ENCODE results near the gene MOGAT2. TPM values are rescaled to one million over a fixed set of nuclear protein-coding genes. Genes with fewer than 3 reads are reported as not detected.

The MOGAT2 gene
- total RNA-seq, result 0.21 and 0.45 TPM in 2 replicates
- polyA plus RNA-seq, result not detected in 2 replicates

GRCh38 chr11:75717608-75718418 lies at the start of gene MOGAT2:
MOGAT2 (plus strand) TSS chr11:75717838; CDS start chr11:75717889, 51 bp downstream.
- Histone ChIP-seq H3K27ac (no peak within 1 kb of the TSS), H3K9me3 (ENCODE audit: low read depth) (no peaks in the 10 kb centered on the region), H3K36me3 (no peaks in the 10 kb centered on the region), H3K4me1 (ENCODE audit: low read depth) (no peaks in the 10 kb centered on the region), H3K27me3 (no peaks in the 10 kb centered on the region), H3K4me3 (no peak within 1 kb of the TSS)
- DNase-seq (ENCODE audit: low read depth in 1 of 2, low spot score in 1 of 2), result no peak
- TF ChIP-seq CTCF (IDR thresholded peaks at IDR 0.05; ENCODE audit: low read depth, low read length), result no peak

GRCh38 chr11:75668451-75669297 lies 49.0 kb upstream of the MOGAT2 start, which contains the start of gene MAP6:
MAP6 (minus strand) TSS chr11:75669038; CDS start chr11:75668369, 669 bp downstream.
- Histone ChIP-seq H3K27ac (no peak within 1 kb of the TSS), H3K27me3 (peaks cover 93% of the 10 kb centered on the region), H3K4me1 (ENCODE audit: low read depth) (no peaks in the 10 kb centered on the region), H3K9me3 (ENCODE audit: low read depth) (no peaks in the 10 kb centered on the region), H3K36me3 (no peaks in the 10 kb centered on the region), H3K4me3 (peak within 1 kb of the TSS; percentile 48)
- no peak for TF ChIP-seq CTCF (IDR thresholded peaks at IDR 0.05; ENCODE audit: low read depth, low read length)
- DNase-seq (ENCODE audit: low read depth in 1 of 2, low spot score in 1 of 2), result peak in 1 of 2 donors; percentile 45

GRCh38 chr11:75673977-75674582 lies 43.6 kb upstream of the MOGAT2 start:
- Histone ChIP-seq H3K36me3 (no peaks in the 10 kb centered on the region), H3K4me1 (ENCODE audit: low read depth) (no peaks in the 10 kb centered on the region), H3K27ac (no peak overlapping the region), H3K4me3 (no peak overlapping the region), H3K27me3 (peaks cover 73% of the 10 kb centered on the region), H3K9me3 (ENCODE audit: low read depth) (no peaks in the 10 kb centered on the region)
- no peak for TF ChIP-seq CTCF (IDR thresholded peaks at IDR 0.05; ENCODE audit: low read depth, low read length)
- peak in 1 of 2 donors; percentile 81 for DNase-seq (ENCODE audit: low read depth in 1 of 2, low spot score in 1 of 2)

GRCh38 chr11:75677275-75677674 lies 40.4 kb upstream of the MOGAT2 start:
- no peak overlapping the region for H3K27ac ChIP-seq
- DNase-seq (ENCODE audit: low read depth in 1 of 2, low spot score in 1 of 2), result no peak
- no peak for TF ChIP-seq CTCF (IDR thresholded peaks at IDR 0.05; ENCODE audit: low read depth, low read length)
- no peaks in the 10 kb centered on the region for H3K4me1 ChIP-seq (ENCODE audit: low read depth)
- no peaks in the 10 kb centered on the region for H3K9me3 ChIP-seq (ENCODE audit: low read depth)
- no peaks in the 10 kb centered on the region for H3K36me3 ChIP-seq
- no peak overlapping the region for H3K4me3 ChIP-seq
- H3K27me3 ChIP-seq, result peaks cover 42% of the 10 kb centered on the region

GRCh38 chr11:75677909-75678308 lies 39.7 kb upstream of the MOGAT2 start:
- Histone ChIP-seq H3K4me3 (no peak overlapping the region), H3K27me3 (peaks cover 36% of the 10 kb centered on the region), H3K36me3 (no peaks in the 10 kb centered on the region), H3K27ac (no peak overlapping the region), H3K4me1 (ENCODE audit: low read depth) (no peaks in the 10 kb centered on the region), H3K9me3 (ENCODE audit: low read depth) (no peaks in the 10 kb centered on the region)
- DNase-seq (ENCODE audit: low read depth in 1 of 2, low spot score in 1 of 2), result no peak
- no peak for TF ChIP-seq CTCF (IDR thresholded peaks at IDR 0.05; ENCODE audit: low read depth, low read length)

Measured in cardiac muscle cell (in vitro differentiated cells and primary cell).